PC-9 (cell line): ENCODE results near the gene TMEM132C. TPM values are rescaled to one million over a fixed set of nuclear protein-coding genes. Genes with fewer than 3 reads are reported as not detected.

ENCODE experiments used
- BruUV-seq: library from RNA; stranded (reverse); fragments of 400-500 nt; replicated peaks from 2 replicates; lab custom pipeline; 2021; lab: Mats Ljungman, UMichigan
- CTCF ChIA-PET: fragments of 300-600 bp; sonication (Branson Sonifier 250); formaldehyde crosslinking; loops from one replicate; lab custom pipeline; 2022; ENCODE audit warnings: antibody characterized with exemption; lab: Charles Lee
- POLR2A ChIA-PET: fragments of 300-600 bp; sonication (Branson Sonifier 250); formaldehyde crosslinking; loops from one replicate; lab custom pipeline; 2022; ENCODE audit warnings: antibody characterized with exemption; ENCODE audit not compliant: unreplicated experiment; lab: Charles Lee
- DNase-seq, 2 experiments: peaks; one replicate each; pipeline versions ENCODE4 v3.0.0 to v3.0.0-alpha.2; 2015 to 2022; ENCODE audit warnings: mixed read lengths in 1 of 2
- H2AFZ ChIP-seq: fragments of 200-600 bp; sonication (generic); 2 replicates; pipeline ENCODE4 v1.8.1; 2017; ENCODE audit warnings: antibody characterized with exemption
- H3F3A ChIP-seq: fragments of 200-600 bp; sonication (generic); 2 replicates; pipeline ENCODE4 v1.8.1; 2017; ENCODE audit warnings: antibody characterized with exemption, mild to moderate bottlenecking, low read depth; ENCODE audit not compliant: insufficient read depth
- H3K27ac ChIP-seq: fragments of 200-600 bp; sonication (generic); 2 replicates; pipeline ENCODE4 v1.6.1; 2016; ENCODE audit warnings: mixed run types
- H3K27me3 ChIP-seq: fragments of 200-600 bp; sonication (generic); 2 replicates; pipeline ENCODE4 v1.6.1; 2016; ENCODE audit warnings: low read depth, mixed run types; ENCODE audit not compliant: insufficient read depth
- H3K36me3 ChIP-seq: fragments of 200-600 bp; sonication (generic); 2 replicates; pipeline ENCODE4 v1.6.1; 2016; ENCODE audit warnings: low read depth, mixed run types
- H3K4me1 ChIP-seq: fragments of 200-600 bp; sonication (generic); replicated peaks from 2 replicates; pipeline ENCODE4 v1.6.1; 2016; ENCODE audit warnings: mixed run types; ENCODE audit not compliant: insufficient read depth
- H3K4me2 ChIP-seq: fragments of 200-600 bp; sonication (generic); 2 replicates; pipeline ENCODE4 v1.6.1; 2017; ENCODE audit warnings: mixed run types
- H3K4me3 ChIP-seq: fragments of 200-600 bp; sonication (generic); 2 replicates; pipeline ENCODE4 v1.6.1; 2016; ENCODE audit warnings: mixed run types
- H3K79me2 ChIP-seq: fragments of 200-600 bp; sonication (generic); 2 replicates; pipeline ENCODE4 v1.6.1; 2017; ENCODE audit warnings: low read depth, mixed run types
- H3K9me2 ChIP-seq: fragments of 200-600 bp; sonication (generic); 2 replicates; pipeline ENCODE4 v1.8.1; 2017; ENCODE audit warnings: mild to moderate bottlenecking; ENCODE audit not compliant: insufficient read depth
- H3K9me3 ChIP-seq: fragments of 200-600 bp; sonication (generic); 2 replicates; pipeline ENCODE4 v1.8.1; 2016; ENCODE audit warnings: low read depth; ENCODE audit not compliant: insufficient read depth
- H4K20me1 ChIP-seq: fragments of 200-600 bp; sonication (generic); 2 replicates; pipeline ENCODE4 v1.8.1; 2017; ENCODE audit not compliant: insufficient read depth
- CTCF ChIP-seq: fragments of 200-600 bp; sonication (generic); conservative IDR thresholded peaks from 2 replicates; pipeline ENCODE4 v1.6.1; 2017; ENCODE audit warnings: mixed run types, antibody characterized with exemption, mild to moderate bottlenecking, moderate library complexity
- EZH2 ChIP-seq: fragments of 200-600 bp; sonication (generic); IDR thresholded peaks from 2 replicates; pipeline ENCODE4 v1.8.0; 2017; ENCODE audit warnings: antibody characterized with exemption, low read depth
- intact Hi-C: fragments of 100-400 bp; cut with micrococcal nuclease; formaldehyde crosslinking; loops from one replicate; pipeline ENCODE4 v1.10.0; 2022; ENCODE audit not compliant: unreplicated experiment
- total RNA-seq: library from RNA; stranded (reverse); gene quantifications from 2 replicates; pipeline ENCODE4 v1.2.3, GENCODE V29; 2021

TMEM132C gene
- total RNA-seq, 1 experiment from 2014 or later: not detected

GRCh38 chr12:128381946-128382345, 115.0 kb downstream of the TMEM132C start:
- ChIA-PET POLR2A (no interaction called here), CTCF (no interaction called here)
- no peak overlapping the region for H2AFZ ChIP-seq
- TF ChIP-seq EZH2 (no peak), CTCF (no peak)
- no peak overlapping the region for H3K4me2 ChIP-seq
- no peak overlapping the region for H3K27ac ChIP-seq
- no peak overlapping the region for H3K4me3 ChIP-seq
- H3F3A ChIP-seq: no peaks in the 10 kb centered on the region
- H3K4me1 ChIP-seq: no peaks in the 10 kb centered on the region
- no peaks in the 10 kb centered on the region for H3K79me2 ChIP-seq
- H4K20me1 ChIP-seq: no peaks in the 10 kb centered on the region
- no peaks in the 10 kb centered on the region for H3K9me2 ChIP-seq
- DNase-seq: no peak
- intact Hi-C loops: no loop called here
- BruUV-seq: no TSS peak
- H3K27me3 ChIP-seq: peaks cover 70% of the 10 kb centered on the region
- H3K36me3 ChIP-seq: no peaks in the 10 kb centered on the region
- no peaks in the 10 kb centered on the region for H3K9me3 ChIP-seq

- ChIA-PET CTCF (no interaction called here), POLR2A (no interaction called here)
- H3K4me2 ChIP-seq: no peak overlapping the region
- H3K4me1 ChIP-seq: no peaks in the 10 kb centered on the region
- H3F3A ChIP-seq: no peaks in the 10 kb centered on the region
- no TSS peak for BruUV-seq
- H3K9me3 ChIP-seq: no peaks in the 10 kb centered on the region
- TF ChIP-seq EZH2 (no peak), CTCF (no peak)
- no peak overlapping the region for H3K4me3 ChIP-seq
- DNase-seq: no peak
- no peaks in the 10 kb centered on the region for H3K9me2 ChIP-seq
- intact Hi-C loops: no loop called here
- H4K20me1 ChIP-seq: no peaks in the 10 kb centered on the region
- H3K27me3 ChIP-seq: peaks cover 70% of the 10 kb centered on the region
- H3K27ac ChIP-seq: no peak overlapping the region
- no peaks in the 10 kb centered on the region for H3K79me2 ChIP-seq
- H2AFZ ChIP-seq: no peak overlapping the region
- H3K36me3 ChIP-seq: no peaks in the 10 kb centered on the region
These were observed 116.0 kb downstream of the TMEM132C start for GRCh38 chr12:128382946-128383345.

GRCh38 chr12:128383357-128383937, 116.5 kb downstream of the TMEM132C start:
- no peaks in the 10 kb centered on the region for H3K36me3 ChIP-seq
- H3K27ac ChIP-seq: no peak overlapping the region
- peaks cover 67% of the 10 kb centered on the region for H3K27me3 ChIP-seq
- no peaks in the 10 kb centered on the region for H3K9me2 ChIP-seq
- H3K9me3 ChIP-seq: no peaks in the 10 kb centered on the region
- no peaks in the 10 kb centered on the region for H3F3A ChIP-seq
- H3K79me2 ChIP-seq: no peaks in the 10 kb centered on the region
- no peak overlapping the region for H3K4me2 ChIP-seq
- no peaks in the 10 kb centered on the region for H4K20me1 ChIP-seq
- H3K4me3 ChIP-seq: no peak overlapping the region
- POLR2A ChIA-PET: no interaction called here
- H2AFZ ChIP-seq: no peak overlapping the region
- no peaks in the 10 kb centered on the region for H3K4me1 ChIP-seq
- CTCF ChIA-PET: no interaction called here
- BruUV-seq: no TSS peak
- TF ChIP-seq EZH2: no peak
- no peak for DNase-seq
- intact Hi-C loops: no loop called here

- Histone ChIP-seq H3K9me2 (no peaks in the 10 kb centered on the region), H3K4me2 (no peak overlapping the region), H3K27me3 (peaks cover 60% of the 10 kb centered on the region), H3K79me2 (no peaks in the 10 kb centered on the region), H3F3A (no peaks in the 10 kb centered on the region), H3K36me3 (no peaks in the 10 kb centered on the region), H3K9me3 (no peaks in the 10 kb centered on the region), H4K20me1 (no peaks in the 10 kb centered on the region), H2AFZ (no peak overlapping the region), H3K4me1 (no peaks in the 10 kb centered on the region), H3K4me3 (no peak overlapping the region), H3K27ac (no peak overlapping the region)
- intact Hi-C loops: no loop called here
- BruUV-seq: no TSS peak
- DNase-seq: no peak
- POLR2A ChIA-PET: no interaction called here
- TF ChIP-seq EZH2: no peak
- TF ChIP-seq CTCF: no peak
- CTCF ChIA-PET: no interaction called here
These were observed 118.8 kb downstream of the TMEM132C start for GRCh38 chr12:128385736-128386135.
